Gastrocnemius medialis (tissue), 4 donors: Measurements from ENCODE around the gene HMCES.

Source experiments
- POLR2A ChIP-seq, 2 donors: fragments of 450-650 bp; IDR thresholded peaks; one replicate each; pipeline ENCODE4 v1.6.1; 2017; ENCODE audit warnings: antibody characterized with exemption in 2 of 2, mild to moderate bottlenecking in 2 of 2, moderate library complexity in 2 of 2
- TF ChIP-seq, protein P1 (sequence below), 5 experiments: fragments of 450-650 bp in 3 of 5; fragments of 200-600 bp in 2 of 5; sonication (generic) in 2 of 5; IDR thresholded peaks in 4 of 5; conservative IDR thresholded peaks in 1 of 5; 1 replicate in 4 of 5; 2 replicates in 1 of 5; pipeline ENCODE4 v1.5.1; 2016 to 2019; ENCODE audit warnings: antibody characterized with exemption in 5 of 5, mild to moderate bottlenecking in 3 of 5, moderate library complexity in 3 of 5

DNA sequence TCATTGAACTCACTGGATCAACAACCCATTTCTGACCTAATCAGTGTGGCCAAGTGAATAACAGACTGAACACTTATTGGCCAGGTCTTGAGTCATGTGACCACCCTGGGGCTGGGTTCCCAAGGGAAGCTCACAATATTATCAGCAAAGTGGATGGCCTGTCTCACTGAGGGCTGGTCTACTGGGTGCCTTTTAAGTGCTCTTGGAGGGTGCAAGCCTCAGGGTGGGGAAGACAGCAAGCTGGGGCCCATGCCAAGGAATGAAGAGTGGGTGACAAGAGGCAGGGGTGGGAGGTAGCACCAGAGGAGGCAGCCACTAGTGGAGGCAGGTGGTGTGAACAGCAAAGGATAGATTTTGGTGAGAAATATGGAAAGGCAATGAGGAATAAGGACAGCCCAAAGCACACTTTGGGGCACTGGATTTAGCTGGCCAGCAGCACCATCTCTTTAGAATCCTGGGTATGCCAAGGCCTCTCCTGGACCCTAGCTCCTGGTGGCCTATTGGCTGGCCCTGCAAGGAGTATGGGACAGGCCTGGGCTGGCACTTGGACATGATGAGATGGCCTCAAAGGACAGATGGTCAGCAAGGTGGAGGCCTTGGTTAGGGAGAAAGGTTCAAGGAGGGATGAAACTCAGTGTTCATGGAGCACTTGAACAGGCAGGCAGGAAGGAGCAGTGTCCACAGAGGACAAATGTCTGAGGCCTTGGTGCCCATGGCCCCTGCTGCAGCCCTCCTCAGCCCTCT lies 34.2 kb downstream of the HMCES start:
- TF ChIP-seq, protein P1, sequence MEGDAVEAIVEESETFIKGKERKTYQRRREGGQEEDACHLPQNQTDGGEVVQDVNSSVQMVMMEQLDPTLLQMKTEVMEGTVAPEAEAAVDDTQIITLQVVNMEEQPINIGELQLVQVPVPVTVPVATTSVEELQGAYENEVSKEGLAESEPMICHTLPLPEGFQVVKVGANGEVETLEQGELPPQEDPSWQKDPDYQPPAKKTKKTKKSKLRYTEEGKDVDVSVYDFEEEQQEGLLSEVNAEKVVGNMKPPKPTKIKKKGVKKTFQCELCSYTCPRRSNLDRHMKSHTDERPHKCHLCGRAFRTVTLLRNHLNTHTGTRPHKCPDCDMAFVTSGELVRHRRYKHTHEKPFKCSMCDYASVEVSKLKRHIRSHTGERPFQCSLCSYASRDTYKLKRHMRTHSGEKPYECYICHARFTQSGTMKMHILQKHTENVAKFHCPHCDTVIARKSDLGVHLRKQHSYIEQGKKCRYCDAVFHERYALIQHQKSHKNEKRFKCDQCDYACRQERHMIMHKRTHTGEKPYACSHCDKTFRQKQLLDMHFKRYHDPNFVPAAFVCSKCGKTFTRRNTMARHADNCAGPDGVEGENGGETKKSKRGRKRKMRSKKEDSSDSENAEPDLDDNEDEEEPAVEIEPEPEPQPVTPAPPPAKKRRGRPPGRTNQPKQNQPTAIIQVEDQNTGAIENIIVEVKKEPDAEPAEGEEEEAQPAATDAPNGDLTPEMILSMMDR (IDR thresholded peaks at IDR 0.05 in 4 of 5, conservative IDR thresholded peaks at IDR 0.05 in 1 of 5), result no peak
- no peak for TF ChIP-seq POLR2A (IDR thresholded peaks at IDR 0.05)
